H9 (cell line): ENCODE data around the gene A4GNT. TPM values are rescaled to one million over a fixed set of nuclear protein-coding genes. Genes with fewer than 3 reads are reported as not detected.

Experiments
- DNase-seq: peaks from one replicate; pipeline ENCODE4 v3.0.0-alpha.2; 2017
- H2AFZ ChIP-seq: one replicate; pipeline ENCODE4 v1.6.1; 2013; ENCODE audit warnings: mild to moderate bottlenecking, low read length, control low read depth, moderate library complexity
- H2AK5ac ChIP-seq: 2 replicates; pipeline ENCODE4 v1.6.1; 2013; ENCODE audit warnings: low read length, control low read depth, mixed read lengths; ENCODE audit not compliant: insufficient read length
- H2BK120ac ChIP-seq: one replicate; pipeline ENCODE4 v1.6.1; 2013; ENCODE audit warnings: low read depth, mild to moderate bottlenecking, low read length, control low read depth, inconsistent platforms; ENCODE audit not compliant: poor library complexity, severe bottlenecking
- H2BK12ac ChIP-seq: 2 replicates; pipeline ENCODE4 v1.6.1; 2013; ENCODE audit warnings: low read length, control low read depth, mixed read lengths, low read depth; ENCODE audit not compliant: insufficient read length
- H2BK15ac ChIP-seq: 2 replicates; pipeline ENCODE4 v1.6.1; 2013; ENCODE audit warnings: low read depth, low read length, control low read depth
- H2BK20ac ChIP-seq: one replicate; pipeline ENCODE4 v1.6.1; 2013; ENCODE audit warnings: low read depth, mild to moderate bottlenecking, low read length, control low read depth, inconsistent platforms; ENCODE audit not compliant: poor library complexity, severe bottlenecking
- H2BK5ac ChIP-seq: 2 replicates; pipeline ENCODE4 v1.6.1; 2013; ENCODE audit warnings: low read length, control low read depth, mixed read lengths; ENCODE audit not compliant: insufficient read length
- H3K14ac ChIP-seq: 2 replicates; pipeline ENCODE4 v1.6.1; 2013; ENCODE audit warnings: low read length, control low read depth; ENCODE audit not compliant: insufficient read depth
- H3K18ac ChIP-seq: 2 replicates; pipeline ENCODE4 v1.6.1; 2013; ENCODE audit warnings: low read depth, mild to moderate bottlenecking, mixed read lengths, low read length, control low read depth; ENCODE audit not compliant: insufficient read length
- H3K23ac ChIP-seq: 2 replicates; pipeline ENCODE4 v1.6.1; 2013; ENCODE audit warnings: low read length, control low read depth, mixed read lengths, low read depth; ENCODE audit not compliant: insufficient read length
- H3K23me2 ChIP-seq: 2 replicates; pipeline ENCODE4 v1.6.1; 2013; ENCODE audit warnings: low read depth, mild to moderate bottlenecking, mixed read lengths, low read length, control low read depth; ENCODE audit not compliant: insufficient read length, poor library complexity, severe bottlenecking
- H3K27ac ChIP-seq: 2 replicates; pipeline ENCODE4 v1.5.1; 2013; ENCODE audit warnings: low read length, control low read depth, mixed read lengths, low read depth; ENCODE audit not compliant: insufficient read length
- H3K27me3 ChIP-seq: 2 replicates; pipeline ENCODE4 v1.6.1; 2013; ENCODE audit warnings: low read length, control low read depth, inconsistent platforms; ENCODE audit not compliant: insufficient read depth
- H3K4ac ChIP-seq: 2 replicates; pipeline ENCODE4 v1.6.1; 2013; ENCODE audit warnings: low read depth, mild to moderate bottlenecking, control low read depth, inconsistent platforms, low read length, moderate library complexity
- H3K4me1 ChIP-seq: 2 replicates; pipeline ENCODE4 v1.6.1; 2013; ENCODE audit warnings: low read length, control low read depth, inconsistent platforms; ENCODE audit not compliant: insufficient read depth
- H3K4me2 ChIP-seq: 2 replicates; pipeline ENCODE4 v1.6.1; 2013; ENCODE audit warnings: low read length, control low read depth, mixed read lengths; ENCODE audit not compliant: insufficient read length, insufficient read depth
- H3K56ac ChIP-seq: 2 replicates; pipeline ENCODE4 v1.6.1; 2013; ENCODE audit warnings: low read depth, mild to moderate bottlenecking, mixed read lengths, low read length, control low read depth; ENCODE audit not compliant: insufficient read length
- H3K79me1 ChIP-seq: 2 replicates; pipeline ENCODE4 v1.6.1; 2013; ENCODE audit warnings: low read depth, mild to moderate bottlenecking, moderate library complexity, low read length, control low read depth, inconsistent platforms; ENCODE audit not compliant: insufficient read depth, poor library complexity, severe bottlenecking
- H3K79me2 ChIP-seq: 2 replicates; pipeline ENCODE4 v1.6.1; 2013; ENCODE audit warnings: low read length, control low read depth, inconsistent platforms; ENCODE audit not compliant: insufficient read depth
- H3K9ac ChIP-seq: 2 replicates; pipeline ENCODE4 v1.6.1; 2013; ENCODE audit warnings: low read length, control low read depth, mixed read lengths; ENCODE audit not compliant: insufficient read length; ENCODE audit errors: extremely low read depth
- H3K9me3 ChIP-seq: one replicate; pipeline ENCODE4 v1.6.1; 2013; ENCODE audit warnings: low read depth, low read length, inconsistent platforms; ENCODE audit not compliant: control insufficient read depth
- H3T11ph ChIP-seq: one replicate; pipeline ENCODE4 v1.6.1; 2013; ENCODE audit warnings: mild to moderate bottlenecking, low read length, control low read depth, inconsistent platforms
- H4K20me1 ChIP-seq: one replicate; pipeline ENCODE4 v1.6.1; 2013; ENCODE audit not compliant: control insufficient read depth, insufficient read length, insufficient read depth
- H4K5ac ChIP-seq: 2 replicates; pipeline ENCODE4 v1.6.1; 2013; ENCODE audit warnings: low read depth, mild to moderate bottlenecking, mixed read lengths, low read length, control low read depth; ENCODE audit not compliant: insufficient read length
- H4K8ac ChIP-seq: replicated peaks from 2 replicates; pipeline ENCODE4 v1.6.1; 2013; ENCODE audit warnings: low read length, control low read depth, mixed read lengths, low read depth; ENCODE audit not compliant: insufficient read length
- H4K91ac ChIP-seq: 2 replicates; pipeline ENCODE4 v1.6.1; 2013; ENCODE audit warnings: low read depth, mild to moderate bottlenecking, moderate library complexity, mixed read lengths, low read length, control low read depth; ENCODE audit not compliant: insufficient read length
- H3K27ac Mint-ChIP-seq, 3 experiments: 2 replicates in 2 of 3; 3 replicates in 1 of 3; pipeline ENCODE4 v1.8.0; 2020 to 2021; ENCODE audit warnings: mixed read lengths in 3 of 3, mild to moderate bottlenecking in 1 of 3, moderate library complexity in 1 of 3
- H3K27me3 Mint-ChIP-seq: 2 replicates; pipeline ENCODE4 v1.8.0; 2021; ENCODE audit warnings: low read depth, mild to moderate bottlenecking, moderate library complexity, mixed read lengths
- H3K36me3 Mint-ChIP-seq, 3 experiments: 2 replicates in 2 of 3; 3 replicates in 1 of 3; pipeline ENCODE4 v1.8.0; 2020 to 2021; ENCODE audit warnings: low read depth in 3 of 3, mixed read lengths in 3 of 3; ENCODE audit not compliant: insufficient read depth in 1 of 3
- H3K4me1 Mint-ChIP-seq, 2 experiments: 2 replicates each; pipeline ENCODE4 v1.8.0; 2020; ENCODE audit warnings: mixed read lengths in 2 of 2
- H3K4me3 Mint-ChIP-seq, 2 experiments: 2 replicates in 1 of 2; 3 replicates in 1 of 2; pipeline ENCODE4 v1.8.0; 2020 to 2021; ENCODE audit warnings: mild to moderate bottlenecking in 2 of 2, mixed read lengths in 2 of 2, moderate library complexity in 1 of 2
- H3K9me3 Mint-ChIP-seq, 2 experiments: 2 replicates in 1 of 2; 3 replicates in 1 of 2; pipeline ENCODE4 v1.8.0; 2020; ENCODE audit warnings: mild to moderate bottlenecking in 2 of 2, mixed read lengths in 2 of 2, moderate library complexity in 1 of 2
- CTCF ChIP-seq: fragments of 200-600 bp; sonication (generic); conservative IDR thresholded peaks from 3 replicates; pipeline ENCODE4 v1.8.0; 2021; ENCODE audit warnings: antibody characterized with exemption, mild to moderate bottlenecking
- WGBS: extraction: QIAGEN DNeasy Blood & Tissue Kit; methylation state at CpG from one replicate; pipeline ENCODE4 v1.1.7; 2013; ENCODE audit warnings: missing lambda C conversion rate, low lambda C conversion rate, mixed read lengths; ENCODE audit not compliant: insufficient read length; ENCODE audit errors: extremely low coverage; 5-methylcytosine and 5-hydroxymethylcytosine counted together
- total RNA-seq: library from RNA; stranded (reverse); gene quantifications from 2 replicates; pipeline ENCODE4 v1.2.1, GENCODE V29; 2021

A4GNT gene
- total RNA-seq, 1 experiment from 2014 or later = not detected

- H3K9ac ChIP-seq = no peak overlapping the region
- Mint-ChIP-seq H3K4me3 (no peak overlapping the region), H3K36me3 (peaks cover 38 to 56% (median 45%) of the 10 kb centered on the region in 3 experiments), H3K27ac (no peak overlapping the region), H3K27me3 (no peaks in the 10 kb centered on the region), H3K4me1 (peaks cover 5 to 8% of the 10 kb centered on the region in 2 experiments; a peak in 3 of 4 replicates), H3K9me3 (peaks cover 0 to 3% of the 10 kb centered on the region in 2 experiments; a peak in 1 of 5 replicates)
- no peak overlapping the region for H3K14ac ChIP-seq
- H4K5ac ChIP-seq = no peak overlapping the region
- no peaks in the 10 kb centered on the region for H3K4me1 ChIP-seq
- H3K23ac ChIP-seq = no peak overlapping the region
- no peak for TF ChIP-seq CTCF
- H2BK15ac ChIP-seq = no peak overlapping the region
- H3K27ac ChIP-seq = no peak overlapping the region
- no peaks in the 10 kb centered on the region for H3K9me3 ChIP-seq
- no peak overlapping the region for H3K18ac ChIP-seq
- no peaks in the 10 kb centered on the region for H3K27me3 ChIP-seq
- no peaks in the 10 kb centered on the region for H4K20me1 ChIP-seq
- H3K79me1 ChIP-seq = no peaks in the 10 kb centered on the region
- H3K56ac ChIP-seq = no peak overlapping the region
- no peak overlapping the region for H4K8ac ChIP-seq
- no peaks in the 10 kb centered on the region for H3K23me2 ChIP-seq
- no peak overlapping the region for H3K4ac ChIP-seq
- no peak overlapping the region for H3T11ph ChIP-seq
- H2AK5ac ChIP-seq = no peak overlapping the region
- no peak overlapping the region for H2BK12ac ChIP-seq
- no peak overlapping the region for H3K4me2 ChIP-seq
- H2AFZ ChIP-seq = no peak overlapping the region
- H2BK20ac ChIP-seq = no peak overlapping the region
- H4K91ac ChIP-seq = no peak overlapping the region
- no peaks in the 10 kb centered on the region for H3K79me2 ChIP-seq
- no peak for DNase-seq
- WGBS = no CpG with 5 or more reads among the region's 2 CpGs
- H2BK120ac ChIP-seq = no peak overlapping the region
- no peak overlapping the region for H2BK5ac ChIP-seq
Measured at GRCh38 chr3:138092023-138092422, 40.2 kb downstream of the A4GNT start.
